Measurements from ENCODE around the gene PHYKPL.

GRCh38 chr5:178279026-178279722 is 46.6 kb upstream of the PHYKPL start:
- TF ChIP-seq POLR2AphosphoS5 (IDR thresholded peaks at IDR 0.05; ENCODE audit: low read depth, low read length) (no peak), REST (IDR thresholded peaks at IDR 0.05; ENCODE audit: insufficient read depth in 1 of 2, low read depth in 2 of 2, low read length in 2 of 2) (no peak), TAF1 (IDR thresholded peaks at IDR 0.05; ENCODE audit: borderline replicate concordance, insufficient read depth, low read length) (no peak), SIN3A (IDR thresholded peaks at IDR 0.05; ENCODE audit: borderline replicate concordance, insufficient read depth, low read length) (no peak)

Measured in PFSK-1 (cell line).